ENCODE measurements around the gene ACE2.

- TF ChIP-seq EZH2 (IDR thresholded peaks at IDR 0.05; ENCODE audit: borderline replicate concordance, low read depth, low read length, severe bottlenecking), result no peak
- TF ChIP-seq POLR2AphosphoS5 (IDR thresholded peaks at IDR 0.05; ENCODE audit: insufficient read depth, low read depth, low read length), result no peak
Observed at GRCh38 chrX:15567267-15567666, 33.5 kb downstream of the ACE2 start.

Measured in endothelial cell of umbilical vein (primary cell).